ENCODE measurements around the gene SMS.

GRCh38 chrX:21958916-21959315, 18.4 kb downstream of the SMS start:
- no peak for TF ChIP-seq POLR2A (IDR thresholded peaks at IDR 0.05)
- TF ChIP-seq, protein P1, sequence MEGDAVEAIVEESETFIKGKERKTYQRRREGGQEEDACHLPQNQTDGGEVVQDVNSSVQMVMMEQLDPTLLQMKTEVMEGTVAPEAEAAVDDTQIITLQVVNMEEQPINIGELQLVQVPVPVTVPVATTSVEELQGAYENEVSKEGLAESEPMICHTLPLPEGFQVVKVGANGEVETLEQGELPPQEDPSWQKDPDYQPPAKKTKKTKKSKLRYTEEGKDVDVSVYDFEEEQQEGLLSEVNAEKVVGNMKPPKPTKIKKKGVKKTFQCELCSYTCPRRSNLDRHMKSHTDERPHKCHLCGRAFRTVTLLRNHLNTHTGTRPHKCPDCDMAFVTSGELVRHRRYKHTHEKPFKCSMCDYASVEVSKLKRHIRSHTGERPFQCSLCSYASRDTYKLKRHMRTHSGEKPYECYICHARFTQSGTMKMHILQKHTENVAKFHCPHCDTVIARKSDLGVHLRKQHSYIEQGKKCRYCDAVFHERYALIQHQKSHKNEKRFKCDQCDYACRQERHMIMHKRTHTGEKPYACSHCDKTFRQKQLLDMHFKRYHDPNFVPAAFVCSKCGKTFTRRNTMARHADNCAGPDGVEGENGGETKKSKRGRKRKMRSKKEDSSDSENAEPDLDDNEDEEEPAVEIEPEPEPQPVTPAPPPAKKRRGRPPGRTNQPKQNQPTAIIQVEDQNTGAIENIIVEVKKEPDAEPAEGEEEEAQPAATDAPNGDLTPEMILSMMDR (IDR thresholded peaks at IDR 0.05) = no peak

All from testis (tissue), 2 donors.